NCI-H2196 (cell line): ENCODE measurements around the gene EFCAB6.

Source experiments
- DNase-seq: peaks from one replicate; lab custom pipeline; 2025; ENCODE audit not compliant: unreplicated experiment; lab: John Stamatoyannopoulos, UW

EFCAB6 gene

DNA sequence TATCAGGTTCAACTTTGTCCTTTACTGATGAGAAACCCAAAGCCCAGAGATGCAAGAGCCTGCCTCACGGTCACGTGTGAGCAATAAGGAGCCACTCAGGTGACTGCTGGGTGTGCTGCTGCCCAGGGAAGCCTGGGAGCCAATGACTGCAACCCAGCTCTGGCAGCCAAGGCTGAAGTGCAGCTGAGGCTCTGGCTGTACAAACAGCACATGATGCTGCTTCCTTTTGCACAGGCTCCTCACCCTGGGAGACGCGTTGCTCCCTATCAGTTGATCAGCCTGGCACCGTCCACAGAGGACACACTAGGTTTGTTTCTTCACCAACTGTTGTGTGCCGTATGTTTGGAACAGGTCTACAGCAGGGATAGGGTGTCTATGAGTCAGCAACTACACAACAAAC is 168.7 kb downstream of the EFCAB6 start:
- peak; percentile 86 for DNase-seq

DNA sequence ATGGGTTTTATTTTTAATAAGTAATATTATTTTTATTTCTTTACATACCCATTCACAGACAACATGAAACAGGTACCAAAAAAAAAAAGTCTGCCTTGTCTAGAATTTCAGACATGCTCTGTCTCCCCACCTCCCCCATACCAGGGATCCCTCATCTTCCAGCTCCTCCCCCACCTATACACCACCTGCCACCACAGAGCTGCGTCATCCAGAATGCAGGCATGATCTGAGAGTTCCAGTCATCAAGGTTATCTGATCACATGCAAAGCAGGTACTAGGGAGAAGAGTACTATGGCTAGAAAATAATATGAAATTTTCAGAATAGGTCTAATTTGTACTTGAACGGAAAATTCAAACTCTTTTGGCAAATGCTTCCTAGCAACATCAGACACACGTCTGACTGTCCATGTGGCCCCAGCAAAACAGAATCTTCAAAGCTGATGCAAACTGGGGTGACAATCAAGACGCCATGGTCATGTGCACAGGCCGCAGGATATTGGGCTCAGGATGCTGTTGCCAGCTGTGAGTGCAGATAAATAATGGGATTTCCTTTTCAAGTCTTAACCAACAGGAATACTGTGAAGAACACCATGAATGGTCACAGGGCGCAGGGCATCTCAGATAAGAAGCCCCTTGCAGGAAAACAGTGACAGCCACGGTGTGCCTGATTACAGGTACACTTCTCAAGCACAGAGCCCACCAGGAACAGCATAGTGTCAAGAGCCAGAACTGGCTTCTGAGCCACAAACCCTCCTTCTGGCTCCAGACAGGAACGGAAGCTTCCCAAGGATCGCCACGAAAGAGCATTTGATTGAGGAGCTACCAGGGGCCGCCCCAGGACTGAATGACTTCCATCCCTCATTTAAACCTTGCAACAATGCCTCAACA is 169.5 kb downstream of the EFCAB6 start:
- peak; percentile 18 for DNase-seq

DNA sequence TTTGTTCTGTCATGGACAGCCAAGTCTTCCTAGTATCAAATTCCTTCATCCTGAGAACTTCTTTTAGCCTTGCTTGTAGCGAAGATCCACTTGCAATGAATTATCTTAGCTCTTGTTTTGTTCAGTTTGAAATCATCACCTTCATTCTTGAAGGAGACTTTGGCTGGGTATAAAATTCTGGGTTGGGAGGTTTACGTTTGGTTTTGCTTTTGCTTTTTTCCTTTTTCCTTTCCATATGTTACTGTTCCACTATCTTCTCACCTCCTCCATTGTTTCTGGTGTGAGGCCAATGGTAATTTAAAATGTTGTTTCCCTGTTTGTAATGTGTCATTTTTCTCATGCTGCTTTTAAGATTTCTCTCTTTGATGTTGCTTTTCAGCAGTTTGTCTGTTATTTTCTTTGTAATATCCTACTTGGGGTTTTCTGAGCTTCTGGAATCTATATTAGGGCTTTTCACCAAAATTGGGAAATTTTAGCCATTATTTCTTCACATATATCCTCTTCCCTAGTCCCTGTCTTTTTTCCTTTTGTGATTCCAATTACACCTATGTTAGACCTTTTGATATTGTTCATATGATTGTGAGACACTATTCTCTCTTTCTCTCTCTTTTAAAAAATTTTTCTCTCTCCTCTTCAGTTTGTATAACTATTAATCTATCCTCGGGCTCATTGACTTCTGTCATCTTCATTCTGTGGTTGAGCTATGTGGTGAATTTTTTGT is 172.7 kb downstream of the EFCAB6 start:
- no peak for DNase-seq

DNA sequence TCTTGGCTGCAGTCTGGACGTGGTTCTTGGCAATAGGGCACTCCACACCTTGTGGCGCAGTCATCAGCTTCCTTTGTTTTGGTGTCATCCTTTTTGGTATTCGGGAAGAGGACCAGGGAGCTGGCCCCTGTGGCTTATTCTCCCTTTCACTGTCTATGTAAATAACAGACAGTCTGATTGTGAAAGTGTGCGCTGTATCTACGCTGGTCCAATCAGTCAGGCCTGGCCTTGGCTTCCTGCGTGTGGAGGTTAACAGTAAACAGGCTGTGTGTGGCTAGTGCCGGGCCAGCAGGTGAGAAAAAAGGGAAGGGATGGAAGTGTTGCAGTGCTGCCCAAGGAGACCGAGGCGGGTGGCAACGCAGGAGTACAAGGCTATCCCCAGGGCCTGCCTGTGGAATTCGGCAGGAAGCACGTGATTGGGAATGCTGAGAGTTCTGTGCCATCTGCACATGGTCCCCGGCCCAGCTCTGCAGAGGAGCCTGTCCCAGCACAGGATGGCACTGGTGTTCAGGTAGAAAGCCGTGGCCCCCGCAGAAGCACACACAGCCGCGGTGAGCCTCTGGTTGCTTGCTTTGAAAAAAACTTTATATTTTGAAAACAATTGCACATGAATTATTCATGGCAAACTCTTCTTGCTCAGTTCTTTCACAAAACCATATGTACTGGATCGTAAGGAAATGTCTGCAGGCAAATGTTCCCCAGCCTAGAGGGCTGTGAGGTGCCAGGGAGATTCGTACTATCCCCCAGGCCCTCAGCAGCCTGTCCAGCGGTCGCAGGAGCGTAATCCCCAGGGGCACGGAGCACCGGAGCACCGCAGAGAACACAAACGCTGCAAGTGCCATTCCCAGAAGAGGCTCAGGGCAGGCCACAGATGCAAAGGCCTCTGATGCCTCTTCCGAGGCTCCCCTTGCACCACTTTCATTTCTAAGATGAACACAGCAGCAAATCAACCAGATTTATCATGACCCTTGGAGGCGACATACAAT is 174.5 kb downstream of the EFCAB6 start:
- no peak for DNase-seq

DNA sequence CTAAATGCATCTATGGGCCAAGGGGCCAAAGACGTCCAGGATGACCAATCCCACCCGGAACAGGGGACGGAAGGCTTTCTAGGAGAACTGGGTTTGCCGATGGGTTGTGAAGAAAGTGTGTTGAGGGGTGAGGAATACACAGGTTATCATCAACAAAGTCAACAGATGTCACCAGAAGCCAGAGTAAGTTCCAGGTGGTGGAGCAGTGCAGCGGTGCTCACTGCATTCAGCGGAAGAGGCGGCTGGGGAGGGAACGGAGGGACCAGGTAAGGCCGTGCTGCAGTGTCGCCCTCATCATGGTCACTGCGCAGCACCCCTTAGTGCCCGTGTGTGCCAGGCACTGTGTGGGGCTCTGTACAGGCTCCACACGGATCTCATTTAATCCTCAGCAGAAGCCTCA is 176.0 kb downstream of the EFCAB6 start:
- DNase-seq: no peak

DNA sequence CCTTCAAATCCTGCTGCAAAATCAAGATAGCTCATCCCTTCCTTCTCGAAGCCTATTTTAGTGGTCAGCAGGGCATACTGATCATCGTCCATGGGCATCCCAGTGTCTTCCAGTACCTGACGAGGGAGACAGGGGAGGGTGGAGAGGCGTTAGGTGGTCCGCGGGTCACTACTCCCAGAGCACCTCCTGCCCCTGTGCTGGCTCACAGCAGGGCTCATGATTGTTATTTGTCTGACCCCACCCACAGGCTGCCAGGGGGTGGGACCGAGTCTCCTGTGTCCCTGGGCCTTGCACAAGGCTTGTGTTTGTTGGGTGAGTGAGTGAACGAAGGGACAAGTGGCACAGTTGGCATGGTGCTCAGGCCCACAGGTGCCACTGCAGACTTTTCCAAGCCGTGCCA is 177.0 kb downstream of the EFCAB6 start:
- DNase-seq: no peak

DNA sequence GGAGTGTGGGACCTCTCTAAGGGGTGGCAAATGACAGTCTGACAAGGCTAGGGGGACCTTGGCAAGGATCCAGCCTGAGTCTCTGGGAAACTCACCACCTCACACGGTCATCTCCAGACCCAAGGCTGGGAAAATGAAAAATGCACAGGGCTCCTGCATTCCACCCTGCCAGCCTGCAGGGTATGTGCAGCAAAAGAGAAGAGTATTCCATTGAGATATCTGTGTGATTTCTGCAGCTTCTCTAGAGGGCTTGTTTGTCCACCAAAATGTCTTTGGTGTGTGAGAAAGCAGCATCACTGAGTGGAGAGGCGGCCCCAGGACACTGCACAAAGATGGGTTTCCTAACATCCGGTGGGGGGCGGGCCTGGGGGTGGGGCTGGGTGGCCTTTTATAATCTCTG is 177.8 kb downstream of the EFCAB6 start:
- no peak for DNase-seq

DNA sequence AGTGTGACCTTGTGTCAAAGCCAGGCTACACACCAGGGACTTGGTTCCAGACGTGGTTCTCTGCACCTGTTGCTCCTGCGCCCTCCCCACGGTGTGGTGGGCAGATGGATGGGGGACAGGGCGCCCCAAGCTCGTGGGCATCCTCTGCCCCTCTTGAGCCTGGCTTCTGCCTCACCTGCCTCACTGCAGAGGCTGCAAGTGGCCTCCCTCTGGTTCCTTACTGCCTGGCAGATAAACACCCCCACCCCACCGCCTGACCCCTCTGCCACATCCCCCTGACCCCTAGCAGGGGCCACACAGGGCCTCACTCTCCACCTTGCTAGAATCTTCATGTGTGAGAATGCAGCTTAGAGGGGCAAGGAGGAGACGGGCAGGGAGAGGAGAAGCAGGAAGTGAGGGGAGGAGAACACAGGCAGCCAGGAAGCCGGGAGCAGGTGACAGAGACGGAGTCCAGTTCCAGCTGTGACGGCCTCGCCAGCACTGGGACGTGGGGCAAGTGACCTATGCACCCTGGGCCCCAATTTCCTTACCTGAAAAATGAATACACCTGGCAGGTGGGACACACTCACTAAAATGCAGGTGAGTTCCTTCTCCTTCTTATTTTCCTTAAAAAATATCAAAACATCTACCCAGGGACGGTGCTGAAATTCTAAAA is 178.3 kb downstream of the EFCAB6 start:
- DNase-seq: no peak

DNA sequence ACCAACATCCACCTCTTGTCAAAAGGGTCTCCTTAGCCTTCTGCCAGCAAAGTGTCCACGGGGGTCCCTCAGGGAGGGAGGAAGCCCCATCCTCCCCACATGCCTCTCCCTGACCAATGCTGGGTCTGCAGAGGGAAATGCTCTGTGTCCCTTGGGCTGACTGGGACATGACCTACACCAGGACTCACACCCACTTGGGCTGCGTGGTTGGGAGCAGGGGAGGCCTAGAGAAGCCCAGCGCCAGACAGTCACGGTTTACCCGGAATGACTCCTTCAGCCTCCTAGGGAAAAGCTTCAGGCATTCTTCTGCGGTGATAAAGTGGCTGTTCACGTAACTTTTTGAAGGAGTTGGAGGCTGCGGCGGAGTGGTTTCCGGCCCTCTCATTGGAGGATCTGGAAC is 180.3 kb downstream of the EFCAB6 start:
- DNase-seq: no peak

DNA sequence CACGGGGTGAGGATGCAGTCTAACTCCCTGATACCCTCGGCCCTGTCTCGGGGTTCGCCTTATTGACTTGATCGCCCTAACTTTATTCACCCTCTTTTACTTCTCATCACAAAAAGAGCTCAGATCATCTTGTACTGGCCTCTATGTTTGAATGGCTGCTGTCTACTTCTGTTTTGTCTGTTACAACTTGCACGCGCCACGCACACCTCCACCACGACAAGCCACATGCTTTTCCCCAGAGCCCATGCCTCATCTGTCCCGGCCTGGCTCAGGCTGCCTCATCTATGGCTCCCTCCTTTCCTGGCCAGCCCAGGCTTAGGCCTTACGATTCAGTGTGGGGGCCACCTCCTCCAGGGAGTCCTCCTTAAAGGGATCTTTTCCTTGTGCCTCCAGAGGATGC is 180.9 kb downstream of the EFCAB6 start:
- no peak for DNase-seq

DNA sequence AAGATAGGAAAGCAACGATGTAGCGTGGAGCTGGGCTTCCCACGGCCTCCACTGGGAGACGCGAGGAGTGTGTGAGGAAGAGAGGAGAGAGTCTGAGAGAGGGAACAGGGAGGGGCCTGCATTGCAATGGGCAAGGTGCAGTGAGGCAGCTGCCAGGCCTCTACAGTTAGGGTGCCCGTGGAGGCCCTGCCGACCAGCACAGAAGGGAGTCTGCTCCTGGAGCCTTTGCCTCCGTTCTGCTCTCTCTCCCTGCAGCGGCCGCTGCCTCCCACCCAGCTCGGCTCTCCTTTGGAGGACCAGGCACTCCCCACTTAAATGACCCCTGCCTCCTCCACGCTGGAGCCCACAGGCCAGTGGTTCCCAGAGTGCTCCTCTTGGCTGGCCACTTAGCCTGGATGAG is 181.7 kb downstream of the EFCAB6 start:
- no peak for DNase-seq

DNA sequence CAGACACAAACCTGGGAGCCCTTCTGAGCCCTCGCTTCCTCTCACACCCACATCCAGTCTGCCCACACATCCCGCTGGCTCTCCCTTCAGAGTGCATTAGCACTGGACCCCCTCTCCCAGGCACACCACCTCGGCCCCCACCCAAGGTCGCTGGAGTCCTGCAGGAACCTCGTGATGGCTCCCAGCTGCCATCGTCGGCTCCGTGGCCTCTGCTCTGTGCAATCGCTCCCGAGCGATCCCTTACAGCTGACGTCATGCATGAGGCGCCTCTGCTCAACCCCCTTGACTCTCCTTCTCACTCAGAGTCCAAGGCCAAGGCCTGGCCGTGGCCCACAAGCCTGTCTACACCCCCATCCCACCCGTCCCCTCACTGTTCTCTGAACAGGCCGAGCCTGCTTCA is 183.9 kb downstream of the EFCAB6 start:
- DNase-seq: no peak

DNA sequence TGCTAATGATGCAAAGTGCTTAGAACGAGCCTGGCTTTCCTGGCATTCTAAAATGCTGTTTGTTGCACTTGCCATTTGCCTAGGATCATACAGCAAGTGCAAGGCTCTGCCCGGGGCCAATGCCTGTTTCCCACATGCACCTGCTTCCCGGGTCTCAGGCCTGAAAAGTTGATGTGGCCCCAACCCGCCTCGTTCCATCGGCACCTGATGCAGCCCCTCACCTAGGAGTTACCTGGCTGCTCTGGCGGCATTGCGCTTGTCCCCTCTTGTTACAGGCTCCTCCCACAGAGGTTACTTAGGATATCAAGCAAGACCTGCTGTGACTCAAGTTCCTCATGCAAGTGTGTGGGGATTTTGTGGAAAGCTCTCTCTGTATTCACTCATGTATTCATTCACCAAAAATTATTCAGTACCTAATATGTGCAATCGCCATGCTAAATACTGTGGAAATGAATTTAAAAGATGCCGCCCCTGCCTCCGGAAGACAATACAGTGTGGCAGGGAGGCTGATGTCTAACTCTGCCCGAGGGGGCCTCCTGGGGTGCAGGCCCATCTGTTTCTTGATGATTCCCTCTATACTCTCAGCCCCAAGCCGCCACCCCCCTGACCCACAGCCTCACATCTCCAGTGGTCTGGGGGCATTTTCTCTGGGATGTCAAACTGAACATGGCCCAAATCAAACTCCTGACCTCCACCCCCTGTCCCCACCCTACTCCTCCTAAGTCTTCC is 184.5 kb downstream of the EFCAB6 start:
- DNase-seq: no peak

DNA sequence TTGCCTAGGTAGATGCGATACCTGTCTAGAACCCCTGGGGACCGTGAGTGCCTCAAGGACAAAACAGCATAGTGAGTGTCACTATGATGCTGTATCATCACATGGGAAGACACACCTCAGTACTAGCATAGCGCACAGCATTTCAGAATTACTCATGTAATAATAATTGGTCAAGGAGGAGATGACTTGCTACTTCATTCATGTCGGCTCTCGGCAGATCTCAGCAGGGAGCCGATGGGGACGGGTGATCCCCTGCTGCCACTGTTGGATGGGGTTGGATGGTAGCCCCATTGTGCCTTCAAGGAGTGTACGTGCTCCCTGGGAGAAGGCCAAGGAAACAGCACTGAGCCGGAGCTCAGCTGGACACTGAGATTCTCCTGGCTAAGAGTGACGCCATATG is 186.9 kb downstream of the EFCAB6 start:
- no peak for DNase-seq

DNA sequence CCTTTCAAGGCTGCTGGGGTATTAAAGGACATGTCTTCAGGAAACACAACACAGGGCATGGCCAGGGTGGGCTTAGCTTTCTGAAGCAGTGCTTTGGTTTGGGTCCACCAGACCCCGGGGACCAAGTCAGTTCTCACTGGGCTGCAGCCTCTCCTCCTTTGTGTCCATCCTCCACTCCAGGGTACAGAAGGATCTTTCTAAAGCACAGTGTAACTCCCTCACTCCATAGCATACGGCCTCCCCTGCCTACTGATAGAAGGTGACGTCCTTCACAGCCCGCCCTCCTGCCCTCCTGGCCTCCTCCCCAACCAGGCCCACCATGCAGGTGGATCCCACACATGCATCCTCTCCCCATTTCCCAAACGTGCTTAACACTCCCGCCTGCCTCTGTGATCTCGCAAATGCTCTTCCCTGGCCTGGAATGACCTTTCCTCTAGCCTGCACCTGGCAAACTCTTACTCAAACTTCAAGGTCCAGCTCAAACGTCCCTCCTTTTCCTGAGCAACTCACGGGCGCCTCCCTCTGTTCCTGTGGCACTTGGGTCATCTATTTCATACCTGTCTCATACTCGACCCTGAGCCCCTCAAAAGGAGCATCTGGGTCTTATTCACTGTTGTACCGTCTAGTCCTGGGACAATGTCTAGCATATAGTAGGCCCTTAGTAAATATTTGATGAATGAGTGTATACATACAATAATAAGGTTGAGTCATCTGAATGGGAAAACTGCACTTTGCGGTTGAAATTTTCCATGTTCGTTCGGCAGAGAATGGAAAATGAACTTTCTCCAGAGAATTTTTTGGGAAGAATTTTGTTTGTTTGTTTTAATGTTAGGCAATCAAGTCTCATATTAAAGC is 187.7 kb downstream of the EFCAB6 start:
- no peak for DNase-seq

DNA sequence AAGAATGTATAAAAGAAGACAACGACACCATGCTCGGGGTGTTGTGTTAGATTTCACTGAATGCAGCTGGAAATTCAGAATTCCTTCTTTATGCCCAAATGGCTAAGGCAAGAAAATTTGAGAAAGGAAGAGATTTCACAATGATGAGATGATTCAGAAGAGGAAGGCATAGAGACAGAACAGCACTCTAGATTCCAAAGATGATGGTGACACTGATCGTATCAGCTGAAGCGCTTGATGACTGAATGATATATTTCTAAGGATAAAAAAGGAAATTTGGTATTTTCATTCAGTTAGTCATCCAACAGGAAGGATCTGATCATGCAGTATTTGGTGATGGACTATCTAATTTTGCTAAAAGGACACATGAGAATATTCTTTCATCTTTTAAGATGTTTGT is 189.2 kb downstream of the EFCAB6 start:
- no peak for DNase-seq

DNA sequence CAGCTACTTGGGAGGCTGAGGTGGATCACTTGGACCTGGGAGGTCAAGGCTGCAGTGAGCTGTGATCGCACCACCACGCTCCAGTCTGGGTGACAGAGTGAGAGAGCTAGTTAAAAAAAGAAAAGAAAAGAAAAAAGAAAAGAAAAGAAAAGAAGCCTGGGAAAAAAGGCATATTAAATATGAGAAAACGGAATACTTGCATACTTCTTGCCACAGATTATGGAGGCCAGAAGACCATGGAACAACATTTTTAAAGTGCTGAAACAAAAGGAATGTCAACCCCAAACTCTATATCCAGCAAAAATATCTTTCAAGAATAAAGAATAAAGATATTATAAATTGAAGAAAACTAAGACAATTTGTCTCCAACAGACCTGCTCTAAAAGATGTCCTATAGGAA is 191.9 kb downstream of the EFCAB6 start:
- no peak for DNase-seq

DNA sequence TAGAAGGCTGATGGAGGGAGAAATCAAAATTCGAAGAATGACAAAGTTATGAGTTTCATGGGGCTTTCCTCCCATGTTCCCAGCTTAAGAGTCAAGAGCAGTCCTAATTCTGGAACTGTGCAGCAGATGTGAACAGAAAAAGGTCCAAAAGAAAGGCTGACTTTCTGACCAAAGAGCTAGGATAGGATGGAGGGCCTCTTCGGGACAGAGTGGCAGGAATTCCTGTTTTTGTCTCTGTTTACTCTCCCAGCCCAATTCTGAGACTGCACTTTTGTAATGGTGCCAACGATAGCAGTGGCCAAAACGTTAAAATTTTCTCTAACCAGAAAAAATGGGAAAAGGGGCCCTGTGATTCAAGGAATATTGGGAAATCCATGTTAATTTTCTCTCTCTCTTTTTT is 193.6 kb downstream of the EFCAB6 start:
- no peak for DNase-seq

DNA sequence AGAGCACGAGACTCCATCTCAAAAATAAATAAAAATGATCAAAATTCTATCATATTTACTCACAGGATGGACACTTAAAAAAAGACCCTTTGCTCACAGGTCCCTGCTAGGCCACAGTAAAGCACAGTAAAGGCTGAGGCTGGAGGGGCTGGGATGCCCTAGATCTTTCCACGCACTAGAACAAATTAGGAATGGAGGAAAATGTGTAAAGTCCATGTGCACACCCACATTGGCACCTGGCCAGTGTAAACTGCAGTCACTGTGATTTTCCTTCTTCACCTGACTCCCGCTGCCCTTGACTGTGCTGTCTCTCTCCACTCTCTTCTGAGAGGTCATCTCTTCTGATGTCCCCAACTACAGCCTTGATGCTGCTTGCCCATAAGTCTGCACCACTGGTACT is 195.5 kb downstream of the EFCAB6 start:
- DNase-seq: peak; percentile 16
